H1 (cell line): ENCODE results near the gene METAP1D. TPM values are rescaled to one million over a fixed set of nuclear protein-coding genes. Genes with fewer than 3 reads are reported as not detected.

Source experiments
- CTCF ChIA-PET: fragments of 300-600 bp; sonication (Branson Sonifier 250); formaldehyde crosslinking; loops from one replicate; lab custom pipeline; 2021; ENCODE audit not compliant: partially characterized antibody; lab: Charles Lee
- POLR2A ChIA-PET: fragments of 300-600 bp; sonication (Branson Sonifier 250); formaldehyde crosslinking; loops from one replicate; lab custom pipeline; 2021; ENCODE audit warnings: inconsistent platforms; ENCODE audit not compliant: partially characterized antibody; lab: Charles Lee
- DNase-seq, 2 experiments: peaks; one replicate each; pipeline versions ENCODE4 v3.0.0 to v3.0.0-alpha.2; 2010 to 2022; ENCODE audit warnings: low spot score in 2 of 2, low read depth in 1 of 2, mixed read lengths in 1 of 2
- FAIRE-seq: peaks from 2 replicates; lab custom pipeline; 2011; peaks lifted over from hg19 to GRCh38; lab: Jason Lieb, UNC
- H2AFZ ChIP-seq: 2 replicates; pipeline ENCODE4 v1.8.1; 2012; ENCODE audit warnings: low read length, inconsistent platforms
- H2AK5ac ChIP-seq: 2 replicates; pipeline ENCODE4 v1.6.1; 2013; ENCODE audit warnings: low read depth, low read length
- H2BK120ac ChIP-seq: replicated peaks from 2 replicates; pipeline ENCODE3; 2013; ENCODE audit warnings: low read depth, low read length, inconsistent platforms
- H2BK12ac ChIP-seq: 2 replicates; pipeline ENCODE4 v1.6.1; 2013; ENCODE audit warnings: low read depth, low read length
- H2BK15ac ChIP-seq: 2 replicates; pipeline ENCODE4 v1.6.1; 2013; ENCODE audit warnings: low read length
- H2BK20ac ChIP-seq: 2 replicates; pipeline ENCODE4 v1.6.1; 2013; ENCODE audit warnings: low read length
- H2BK5ac ChIP-seq: 2 replicates; pipeline ENCODE4 v1.6.1; 2013; ENCODE audit warnings: low read depth, low read length
- H3K14ac ChIP-seq: 2 replicates; pipeline ENCODE4 v1.6.1; 2013; ENCODE audit warnings: inconsistent platforms; ENCODE audit not compliant: insufficient read length
- H3K18ac ChIP-seq: 2 replicates; pipeline ENCODE4 v1.6.1; 2013; ENCODE audit warnings: low read length; ENCODE audit errors: extremely low read depth
- H3K23ac ChIP-seq: 2 replicates; pipeline ENCODE4 v1.6.1; 2013; ENCODE audit warnings: inconsistent platforms; ENCODE audit not compliant: insufficient read length
- H3K23me2 ChIP-seq: 2 replicates; pipeline ENCODE4 v1.6.1; 2013; ENCODE audit warnings: low read depth, low read length
- H3K27ac ChIP-seq: 2 replicates; pipeline ENCODE4 v1.6.1; 2011; ENCODE audit warnings: low read depth, low read length, inconsistent platforms
- H3K27me3 ChIP-seq, 4 experiments: replicated peaks in 1 of 4; 1 replicate in 1 of 4; 2 replicates in 3 of 4; pipeline versions ENCODE4 v1.6.1 to v1.8.1; 2011 to 2013; ENCODE audit warnings: low read length in 3 of 4, mild to moderate bottlenecking in 3 of 4, inconsistent platforms in 2 of 4, mixed read lengths in 2 of 4, moderate library complexity in 1 of 4; ENCODE audit not compliant: control insufficient read depth in 3 of 4, insufficient read depth in 3 of 4; ENCODE audit errors: extremely low read depth in 1 of 4
- H3K36me3 ChIP-seq, 4 experiments: 2 replicates each; pipeline versions ENCODE4 v1.6.1 to v1.8.1; 2011 to 2013; ENCODE audit warnings: mild to moderate bottlenecking in 4 of 4, low read length in 3 of 4, moderate library complexity in 2 of 4, control low read depth in 1 of 4, inconsistent platforms in 1 of 4; ENCODE audit not compliant: insufficient read depth in 4 of 4, control insufficient read depth in 2 of 4
- H3K4ac ChIP-seq: replicated peaks from 2 replicates; pipeline ENCODE3; 2013; ENCODE audit warnings: low read length, low read depth, mixed read lengths, inconsistent platforms; ENCODE audit not compliant: insufficient read length
- H3K4me1 ChIP-seq, 4 experiments: replicated peaks in 1 of 4; 1 replicate in 1 of 4; 2 replicates in 3 of 4; pipeline versions ENCODE4 v1.6.1 to v1.8.1; 2011 to 2013; ENCODE audit warnings: low read length in 3 of 4, inconsistent platforms in 2 of 4, mixed read lengths in 1 of 4; ENCODE audit not compliant: insufficient read depth in 4 of 4, control insufficient read depth in 3 of 4
- H3K4me2 ChIP-seq, 2 experiments: 2 replicates each; pipeline versions ENCODE4 v1.6.1 to v1.8.1; 2011 to 2013; ENCODE audit warnings: low read depth in 2 of 2, low read length in 2 of 2, control low read depth in 1 of 2, inconsistent platforms in 1 of 2, mild to moderate bottlenecking in 1 of 2; ENCODE audit not compliant: insufficient read depth in 1 of 2
- H3K4me3 ChIP-seq, 4 experiments: fragments of 200-600, 300-600 bp in 1 of 4; sonication (generic), shearing (Covaris generic), sonication (Bioruptor Twin) in 1 of 4; 2 replicates each; pipeline versions ENCODE4 v1.5.1 to v1.8.1; 2011 to 2016; ENCODE audit warnings: low read length in 4 of 4, low read depth in 3 of 4, control low read depth in 2 of 4, inconsistent platforms in 2 of 4, mild to moderate bottlenecking in 2 of 4, mixed read lengths in 1 of 4, moderate library complexity in 1 of 4; ENCODE audit not compliant: insufficient read depth in 2 of 4; ENCODE audit errors: extremely low read depth in 1 of 4
- H3K56ac ChIP-seq: replicated peaks from 2 replicates; pipeline ENCODE3; 2013; ENCODE audit warnings: low read depth, mild to moderate bottlenecking, mixed read lengths, low read length, inconsistent platforms; ENCODE audit not compliant: insufficient read length
- H3K79me1 ChIP-seq: 2 replicates; pipeline ENCODE4 v1.6.1; 2013; ENCODE audit warnings: low read depth, low read length, control low read depth
- H3K79me2 ChIP-seq, 2 experiments: 2 replicates each; pipeline versions ENCODE4 v1.6.1 to v1.8.1; 2012 to 2013; ENCODE audit warnings: low read length in 2 of 2, mild to moderate bottlenecking in 2 of 2, inconsistent platforms in 1 of 2; ENCODE audit not compliant: insufficient read depth in 2 of 2, control insufficient read depth in 1 of 2
- H3K9ac ChIP-seq, 4 experiments: replicated peaks in 1 of 4; 1 replicate in 1 of 4; 2 replicates in 3 of 4; pipeline versions ENCODE4 v1.6.1 to v1.8.1; 2011 to 2013; ENCODE audit warnings: low read depth in 3 of 4, low read length in 3 of 4, control low read depth in 2 of 4, mild to moderate bottlenecking in 2 of 4, moderate library complexity in 2 of 4, inconsistent platforms in 1 of 4; ENCODE audit errors: extremely low read depth in 1 of 4
- H3K9me3 ChIP-seq, 2 experiments: 2 replicates each; pipeline versions ENCODE4 v1.6.1 to v1.8.1; 2012 to 2013; ENCODE audit warnings: mild to moderate bottlenecking in 2 of 2, moderate library complexity in 2 of 2, control low read depth in 1 of 2, inconsistent platforms in 1 of 2, low read depth in 1 of 2, low read length in 1 of 2, mixed read lengths in 1 of 2; ENCODE audit not compliant: insufficient read depth in 2 of 2
- H4K20me1 ChIP-seq, 2 experiments: replicated peaks in 1 of 2; 2 replicates each; pipeline versions ENCODE3 to v1.8.1; 2011 to 2013; ENCODE audit warnings: inconsistent platforms in 2 of 2, low read length in 2 of 2, mild to moderate bottlenecking in 1 of 2; ENCODE audit not compliant: insufficient read depth in 2 of 2, control insufficient read depth in 1 of 2
- H4K5ac ChIP-seq: 2 replicates; pipeline ENCODE4 v1.6.1; 2013; ENCODE audit warnings: low read length, low read depth, mixed read lengths, inconsistent platforms; ENCODE audit not compliant: insufficient read length
- H4K8ac ChIP-seq: 2 replicates; pipeline ENCODE4 v1.8.0; 2013; ENCODE audit warnings: mild to moderate bottlenecking, moderate library complexity, low read length, inconsistent platforms; ENCODE audit not compliant: insufficient read depth; ENCODE audit errors: extremely low read depth
- H4K91ac ChIP-seq: replicated peaks from 2 replicates; pipeline ENCODE3; 2013; ENCODE audit warnings: low read length, mixed read lengths, inconsistent platforms; ENCODE audit not compliant: insufficient read length
- BACH1 ChIP-seq: IDR thresholded peaks from 2 replicates; pipeline ENCODE4 v1.6.1; 2012; ENCODE audit warnings: low read length, improper control_type of control experiment
- CHD1 ChIP-seq: IDR thresholded peaks from 2 replicates; pipeline ENCODE4 v1.6.1; 2012; ENCODE audit warnings: low read depth, low read length, improper control_type of control experiment
- NRF1 ChIP-seq: IDR thresholded peaks from 2 replicates; pipeline ENCODE4 v1.6.1; 2011; ENCODE audit warnings: mild to moderate bottlenecking, low read depth, low read length, improper control_type of control experiment
- RAD21 ChIP-seq, 2 experiments: IDR thresholded peaks in 1 of 2; conservative IDR thresholded peaks in 1 of 2; 2 replicates each; pipeline ENCODE4 v1.6.1; 2011; ENCODE audit warnings: low read depth in 2 of 2, low read length in 2 of 2, improper control_type of control experiment in 1 of 2, inconsistent platforms in 1 of 2, mild to moderate bottlenecking in 1 of 2, moderate library complexity in 1 of 2
- RNF2 ChIP-seq: fragments of 200-900, 300-1000 bp; sonication (generic); IDR thresholded peaks from 2 replicates; pipeline ENCODE4 v1.7.1; 2016; ENCODE audit warnings: borderline replicate concordance, low read depth, mild to moderate bottlenecking, antibody characterized with exemption, low read length; ENCODE audit not compliant: poor library complexity, severe bottlenecking; ENCODE audit errors: missing control alignments
- TEAD4 ChIP-seq: IDR thresholded peaks from 2 replicates; pipeline ENCODE4 v1.6.1; 2012; ENCODE audit warnings: low read depth, low read length, inconsistent platforms, mixed read lengths
- USF2 ChIP-seq: IDR thresholded peaks from 2 replicates; pipeline ENCODE4 v1.6.1; 2011; ENCODE audit warnings: low read length, improper control_type of control experiment
- WGBS, 2 experiments: shearing (Covaris generic) in 1 of 2; methylation state at CpG; one replicate each; pipeline versions ENCODE4 v1.1.6 to v1.1.7; 2013 to 2015; ENCODE audit warnings: low lambda C conversion rate in 2 of 2, mixed read lengths in 2 of 2, inconsistent platforms in 1 of 2, low coverage in 1 of 2, missing lambda C conversion rate in 1 of 2; ENCODE audit not compliant: insufficient replicate concordance in 2 of 2, insufficient coverage in 1 of 2, insufficient read length in 1 of 2; ENCODE audit errors: extremely low coverage in 1 of 2, missing lambda C conversion rate in 1 of 2; 5-methylcytosine and 5-hydroxymethylcytosine counted together
- polyA plus RNA-seq, 7 experiments: library from polyadenylated mRNA; depleted of rRNA in 3 of 7; stranded (reverse) in 5 of 7; unstranded in 2 of 7; fragments of >200 nt in 5 of 7; fragments of 200-250 nt in 2 of 7; gene quantifications; 1 replicate in 5 of 7; 2 replicates in 1 of 7; 4 replicates in 1 of 7; pipeline versions ENCODE4 v1.2.1 to v1.2.3, GENCODE V29; 2011 to 2013; ENCODE audit warnings: missing spikeins in 2 of 7, mixed read lengths in 2 of 7
- total RNA-seq: library from RNA; stranded (reverse); fragmentation: NEBNext Ultra II Directional; extraction: Animal tissue kit (Norgen Biotek cat#: 25700); gene quantifications from 2 replicates; pipeline ENCODE4 v1.2.1, GENCODE V29; 2021

The METAP1D gene
- total and polyA plus RNA-seq, 2 of the 8 experiments (the other 6 are each of a cell fraction or from before 2014, with no cell fraction given), result 3.9 to 6.2 TPM

- no peak for FAIRE-seq
- H3K4me2 ChIP-seq, result no peak overlapping the region; a peak in 1 of 4 replicates
Observed at GRCh38 chr2:172089633-172090032, 89.9 kb downstream of the METAP1D start.

More at GRCh38 chr2:172089633-172090032, 89.9 kb downstream of the METAP1D start:
- H3K4ac ChIP-seq, result no peak overlapping the region
- no peak overlapping the region for H2AFZ ChIP-seq
- H3K9me3 ChIP-seq, result no peaks in the 10 kb centered on the region
- H3K18ac ChIP-seq, result no peak overlapping the region
- H2BK5ac ChIP-seq, result no peak overlapping the region
- no peak overlapping the region for H4K5ac ChIP-seq
- H2BK120ac ChIP-seq, result no peak overlapping the region
- ChIA-PET POLR2A (interaction anchor here (1.0 to 14.0 kb wide), 2 partner anchors 8 to 13 kb away, joined by 4 to 184 read pairs; partner anchors contain the start of gene DLX2), CTCF (interaction anchor here (1.0 to 12.4 kb wide), 3 partner anchors 8 to 129 kb away, joined by 4 to 198 read pairs (median 4); partner anchors contain the start of gene DLX2)
- no peak for DNase-seq
- H3K9ac ChIP-seq, result no peak overlapping the region
- H3K79me2 ChIP-seq, result no peaks in the 10 kb centered on the region
- no peak overlapping the region for H4K91ac ChIP-seq
- no peak overlapping the region for H2BK15ac ChIP-seq
- H3K4me3 ChIP-seq, result no peak overlapping the region; a peak in 1 of 8 replicates
- H3K14ac ChIP-seq, result no peak overlapping the region
- peaks cover 90 to 100% (median 97%) of the 10 kb centered on the region in 4 experiments for H3K27me3 ChIP-seq
- no peak overlapping the region for H4K8ac ChIP-seq
- H2BK12ac ChIP-seq, result no peak overlapping the region
- H3K36me3 ChIP-seq, result 0 out of 8 replicates have a peak, but pooled peaks cover 0 to 3% (median 0%) of the 10 kb centered on the region in 4 experiments
- H3K79me1 ChIP-seq, result no peaks in the 10 kb centered on the region
- H3K23me2 ChIP-seq, result peaks cover 11% of the 10 kb centered on the region; the same call in 1 of the 2 replicates
- WGBS, 2 experiments, result 18% methylated on average over 7 of the region's 7 CpGs; no CpG with 5 or more reads in 1 of the 2 experiments
- H4K20me1 ChIP-seq, result peaks cover 19 to 31% of the 10 kb centered on the region in 2 experiments
- no peak for TF ChIP-seq CHD1
- peak; percentile 85 for TF ChIP-seq RNF2
- TF ChIP-seq TEAD4, result no peak
- TF ChIP-seq USF2, result no peak
- no peak for TF ChIP-seq NRF1
- no peak for TF ChIP-seq RAD21 (IDR thresholded peaks at IDR 0.05 in 1 of 2, conservative IDR thresholded peaks at IDR 0.05 in 1 of 2; ENCODE audit: low read depth in 2 of 2, low read length in 2 of 2)
- TF ChIP-seq BACH1, result no peak
- H2BK20ac ChIP-seq, result no peak overlapping the region
- H3K23ac ChIP-seq, result no peak overlapping the region
- no peak overlapping the region for H3K27ac ChIP-seq
- H3K4me1 ChIP-seq, result peaks cover 0 to 37% (median 18%) of the 10 kb centered on the region in 4 experiments; a peak in 6 of 7 replicates
- H3K56ac ChIP-seq, result no peak overlapping the region
- no peak overlapping the region for H2AK5ac ChIP-seq
